GM21367 (cell line): ENCODE data around the gene LANCL3.
A peak's percentile ranks its signal among the peaks of the same experiment; 100 is the strongest.

Source experiments
- ATAC-seq: cut with Tn5 transposase; IDR thresholded peaks from one replicate; pipeline ENCODE4 v1.9.1; 2021; ENCODE audit not compliant: unreplicated experiment

The LANCL3 gene

GRCh38 chrX:37679230-37679629 lies 107.8 kb downstream of the LANCL3 start:
- ATAC-seq, result no peak

- no peak for ATAC-seq
Observed at GRCh38 chrX:37679888-37680287, 108.4 kb downstream of the LANCL3 start.

DNA sequence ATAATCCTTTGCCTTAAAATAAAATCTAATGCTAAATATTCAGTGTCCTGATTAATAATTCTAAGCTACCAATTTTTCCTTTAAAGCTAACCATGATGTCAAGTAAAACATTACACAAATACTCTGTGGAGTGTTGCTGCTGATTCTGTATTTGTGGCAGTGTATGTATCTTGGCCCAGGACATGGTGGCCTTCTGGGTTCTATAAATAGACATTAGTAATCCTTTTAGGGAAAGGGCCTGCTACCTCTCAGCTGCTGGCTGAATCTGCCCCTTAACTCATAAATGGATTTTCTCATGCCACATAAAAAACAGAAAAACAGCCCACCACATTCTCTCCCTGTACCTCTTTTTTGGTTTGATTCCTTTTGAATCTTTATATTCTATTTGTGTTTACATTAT lies 113.0 kb downstream of the LANCL3 start:
- ATAC-seq, result no peak

- no peak for ATAC-seq
Observed at GRCh38 chrX:37684973-37685372, 113.5 kb downstream of the LANCL3 start.

- peak; percentile 79 for ATAC-seq
Observed at GRCh38 chrX:37685381-37686359, 114.2 kb downstream of the LANCL3 start, which contains the start of gene XK. TSS of gene XK (plus strand) at chrX:37685791. CDS start at chrX:37685962, 171 bp downstream.

- no peak for ATAC-seq
Observed at GRCh38 chrX:37686369-37686995, 115.0 kb downstream of the LANCL3 start.

DNA sequence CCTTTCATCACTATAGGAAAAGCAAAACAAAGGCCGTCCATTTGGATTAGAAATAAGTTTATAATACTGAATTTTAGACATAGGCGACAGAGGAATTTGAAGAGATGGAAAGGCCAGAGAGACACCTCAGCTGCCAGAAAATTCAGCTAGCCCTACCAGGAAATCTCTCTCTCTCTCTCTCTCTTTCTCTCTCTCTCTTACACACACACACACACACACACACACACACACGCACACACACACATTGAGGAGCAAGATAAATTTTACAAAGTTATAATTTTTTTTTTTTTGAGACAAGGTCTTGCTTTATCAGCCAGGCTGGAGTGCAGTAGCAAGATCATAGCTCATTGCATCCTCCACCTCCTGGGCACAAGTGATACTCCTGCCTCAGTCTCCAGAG lies 115.5 kb downstream of the LANCL3 start:
- no peak for ATAC-seq

DNA sequence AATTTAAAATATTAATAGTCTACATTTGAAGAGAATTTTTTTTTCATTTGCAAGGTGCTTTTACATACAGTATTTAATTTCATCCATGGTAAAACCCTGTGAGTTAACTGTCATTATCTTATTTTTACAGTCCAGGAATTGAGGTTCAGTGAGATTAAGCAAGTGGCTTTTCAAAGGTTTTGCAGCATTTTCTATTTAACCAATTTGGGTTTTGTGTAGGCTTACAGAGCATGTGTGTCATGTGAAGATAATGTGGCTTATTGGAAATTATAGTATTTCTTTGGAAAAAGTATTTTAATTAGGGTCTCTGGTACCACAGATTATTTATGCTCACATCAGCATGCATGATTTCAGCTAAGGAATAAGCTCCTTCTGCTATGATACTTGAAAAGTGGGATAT lies 118.7 kb downstream of the LANCL3 start:
- no peak for ATAC-seq

DNA sequence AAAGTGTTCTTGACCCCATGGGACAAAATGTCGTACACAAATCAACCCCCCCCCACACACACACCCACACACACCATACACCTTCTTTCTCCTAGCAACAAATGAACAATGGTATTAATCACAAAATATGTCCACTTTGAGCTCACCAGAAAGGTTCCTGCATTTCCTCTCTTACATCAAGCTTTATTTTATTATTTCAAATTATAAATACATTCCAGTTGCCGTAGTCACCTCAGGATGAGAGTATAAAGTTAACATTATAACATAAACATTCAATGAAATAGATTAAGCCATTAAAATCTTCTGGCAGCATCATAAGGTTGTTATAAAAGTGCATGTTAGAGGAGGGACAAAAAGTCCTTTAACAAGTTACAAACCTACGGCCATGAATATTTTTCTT lies 121.5 kb downstream of the LANCL3 start:
- no peak for ATAC-seq

DNA sequence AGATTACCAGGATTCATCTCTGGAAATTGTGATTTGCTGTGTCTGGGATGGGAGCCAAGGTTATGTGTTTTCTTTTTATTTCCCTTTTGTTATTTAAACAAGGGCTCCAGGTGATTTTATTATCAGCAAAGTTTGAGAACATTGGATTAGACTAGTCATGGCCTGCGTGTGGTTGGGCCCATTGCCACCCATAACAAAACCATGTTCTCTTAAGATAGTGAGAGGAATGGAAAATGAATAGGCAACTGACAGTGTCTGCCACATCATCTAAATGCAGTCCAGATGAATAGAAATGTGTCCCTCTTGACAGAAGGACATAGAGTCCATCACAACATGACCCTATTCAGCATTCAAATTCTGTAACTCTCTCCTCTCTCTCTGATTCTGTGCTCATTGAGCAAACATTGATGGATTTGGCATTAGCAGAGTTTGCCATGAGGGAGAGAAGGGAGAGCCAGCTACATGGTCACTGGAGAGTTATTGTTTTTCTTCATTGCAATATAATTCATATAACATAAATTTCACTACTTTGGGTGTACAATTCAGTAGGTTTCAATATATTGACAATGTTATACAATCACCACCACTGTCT lies 125.8 kb downstream of the LANCL3 start:
- no peak for ATAC-seq

- no peak for ATAC-seq
Observed at GRCh38 chrX:37701588-37701987, 130.1 kb downstream of the LANCL3 start.

DNA sequence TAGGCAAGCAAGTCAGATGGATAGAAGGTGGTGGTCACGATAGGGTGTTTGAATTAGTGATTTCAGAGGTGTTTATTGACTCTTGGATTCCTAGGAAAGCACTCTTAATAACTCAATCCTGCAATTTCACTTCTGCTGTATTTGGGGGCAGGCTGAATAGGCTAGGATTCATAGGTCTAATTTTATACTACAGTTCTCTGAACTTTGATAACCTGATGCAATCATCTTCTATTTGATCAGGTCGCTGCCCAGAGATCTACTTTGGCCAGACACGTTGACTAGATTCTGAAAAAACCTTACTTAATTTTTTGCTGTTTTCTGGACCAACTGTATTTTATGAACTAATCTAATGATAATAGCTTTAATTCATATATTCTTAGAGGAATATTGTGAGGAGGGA lies 140.5 kb downstream of the LANCL3 start:
- no peak for ATAC-seq

DNA sequence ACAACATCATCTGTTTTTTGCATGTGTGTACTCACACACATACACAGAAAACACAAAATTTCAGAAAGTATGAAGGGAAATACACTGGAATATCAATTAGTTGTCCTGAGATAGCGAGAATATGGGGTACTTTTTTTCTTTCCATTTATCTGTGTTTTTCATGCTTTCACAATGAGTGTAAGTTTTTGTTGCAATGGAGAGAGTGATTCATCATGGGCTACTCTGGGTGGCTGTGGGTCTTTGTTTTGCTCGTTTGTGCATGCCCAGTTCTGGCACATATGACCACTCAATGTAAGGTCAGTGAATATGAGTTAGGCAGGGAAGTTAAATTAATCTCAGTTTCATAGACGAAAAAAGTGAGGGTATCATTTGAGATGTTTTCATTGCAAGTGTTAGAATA lies 141.0 kb downstream of the LANCL3 start:
- ATAC-seq, result no peak

GRCh38 chrX:37714479-37714878 lies 143.0 kb downstream of the LANCL3 start:
- no peak for ATAC-seq

DNA sequence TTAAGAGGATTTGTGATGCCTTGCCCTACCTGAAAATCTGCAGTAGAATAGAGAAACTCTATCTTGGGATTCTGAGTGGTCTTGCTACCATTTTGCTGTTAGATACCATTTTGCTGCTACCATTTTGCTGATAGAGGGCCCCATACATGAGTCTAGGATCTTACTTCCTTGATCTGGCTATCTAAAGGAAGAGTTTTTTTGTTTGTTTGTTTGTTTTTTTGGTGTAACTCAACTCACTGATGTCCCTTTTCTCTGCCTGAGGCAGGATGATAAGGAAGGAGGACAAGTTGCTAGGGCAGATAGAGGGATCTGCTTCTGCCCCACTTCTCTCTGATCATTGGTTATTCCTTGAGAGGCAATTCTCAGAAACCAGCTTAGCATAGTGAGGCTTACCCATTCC lies 145.1 kb downstream of the LANCL3 start:
- ATAC-seq, result no peak

- ATAC-seq, result no peak
Observed at GRCh38 chrX:37717708-37718107, 146.2 kb downstream of the LANCL3 start.

- ATAC-seq, result no peak
Observed at GRCh38 chrX:37722595-37722994, 151.1 kb downstream of the LANCL3 start.

GRCh38 chrX:37726346-37726745 lies 154.9 kb downstream of the LANCL3 start:
- ATAC-seq, result no peak
